HG03039 (cell line): ENCODE data around the gene SAMMSON.

Experiments
- ATAC-seq: cut with Tn5 transposase; IDR thresholded peaks from one replicate; pipeline ENCODE4 v1.9.1; 2021; ENCODE audit warnings: mild to moderate bottlenecking, moderate library complexity; ENCODE audit not compliant: unreplicated experiment

Gene SAMMSON

GRCh38 chr3:69999140-70000027, at the start of gene SAMMSON:
TSS of gene SAMMSON (plus strand) at chr3:69999733.
- ATAC-seq, result no peak

GRCh38 chr3:69951616-69952015, 47.9 kb upstream of the SAMMSON start:
- ATAC-seq, result no peak

GRCh38 chr3:69959581-69959980, 40.0 kb upstream of the SAMMSON start:
- ATAC-seq, result no peak

- ATAC-seq, result no peak
Measured at GRCh38 chr3:69961706-69962439, 37.7 kb upstream of the SAMMSON start.

GRCh38 chr3:69963643-69964042, 35.9 kb upstream of the SAMMSON start:
- no peak for ATAC-seq

GRCh38 chr3:69967156-69967555, 32.4 kb upstream of the SAMMSON start:
- ATAC-seq, result no peak

- no peak for ATAC-seq
Measured at GRCh38 chr3:69970827-69971226, 28.7 kb upstream of the SAMMSON start.

- no peak for ATAC-seq
Measured at GRCh38 chr3:69972672-69973071, 26.9 kb upstream of the SAMMSON start.

GRCh38 chr3:69976021-69976420, 23.5 kb upstream of the SAMMSON start:
- ATAC-seq, result no peak

- no peak for ATAC-seq
Measured at GRCh38 chr3:69983546-69984265, 15.8 kb upstream of the SAMMSON start.

GRCh38 chr3:69985266-69985665, 14.3 kb upstream of the SAMMSON start:
- no peak for ATAC-seq

- ATAC-seq, result no peak
Measured at GRCh38 chr3:69986419-69986818, 13.1 kb upstream of the SAMMSON start.

GRCh38 chr3:69987833-69988232, 11.7 kb upstream of the SAMMSON start:
- ATAC-seq, result no peak

GRCh38 chr3:69993757-69994156, 5.8 kb upstream of the SAMMSON start:
- ATAC-seq, result no peak

- no peak for ATAC-seq
Measured at GRCh38 chr3:69994919-69995318, 4.6 kb upstream of the SAMMSON start.

- no peak for ATAC-seq
Measured at GRCh38 chr3:69997631-69998307, 1.8 kb upstream of the SAMMSON start.

- no peak for ATAC-seq
Measured at GRCh38 chr3:69998759-69999139, 784 bp upstream of the SAMMSON start.

- ATAC-seq, result no peak
Measured at GRCh38 chr3:70000028-70000410, 486 bp downstream of the SAMMSON start.

GRCh38 chr3:70000563-70001081, 1.1 kb downstream of the SAMMSON start:
- ATAC-seq, result no peak

- no peak for ATAC-seq
Measured at GRCh38 chr3:70003119-70003518, 3.6 kb downstream of the SAMMSON start.

- ATAC-seq, result no peak
Measured at GRCh38 chr3:70006089-70006488, 6.6 kb downstream of the SAMMSON start.
